Right lobe of liver (tissue), 4 donors: ENCODE data around the gene MIAT.

Experiments
- POLR2A ChIP-seq: fragments of 450-650 bp; IDR thresholded peaks from one replicate; pipeline ENCODE4 v1.6.1; 2017; ENCODE audit warnings: antibody characterized with exemption, mild to moderate bottlenecking
- TF ChIP-seq, protein P1 (sequence below), 4 donors: fragments of 200-600 bp in 3 of 4; fragments of 450-650 bp in 1 of 4; IDR thresholded peaks; one replicate each; pipeline versions ENCODE4 v1.5.1 to v1.8.0; 2016 to 2022; ENCODE audit warnings: antibody characterized with exemption in 4 of 4, mild to moderate bottlenecking in 2 of 4
- donor health status: DM: no; HTN: no; CAD: no.
- donor health status: DM: no; HTN: no; CAD: no.
- donor health status: DM: no; HTN: yes; CAD: no.

DNA sequence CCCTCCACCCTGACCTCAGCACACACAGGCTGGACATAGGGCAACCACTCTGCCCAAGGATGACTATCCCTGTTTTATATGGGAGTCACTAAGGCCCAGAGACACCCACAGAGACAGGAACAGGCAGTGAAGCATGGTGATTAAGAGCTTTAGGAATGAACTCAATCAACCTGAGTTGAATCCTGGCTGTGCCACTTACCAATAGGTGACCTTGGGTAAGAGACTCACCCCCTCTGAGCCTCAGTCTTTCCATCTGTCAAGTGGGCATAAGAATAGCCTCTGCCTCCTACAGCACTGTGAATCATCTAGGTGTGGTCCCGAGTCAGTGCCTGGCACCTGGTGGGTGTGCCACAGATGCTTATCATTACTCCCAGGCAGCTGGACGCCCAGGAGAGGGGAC, 46.4 kb upstream of the MIAT start:
- TF ChIP-seq, protein P1, sequence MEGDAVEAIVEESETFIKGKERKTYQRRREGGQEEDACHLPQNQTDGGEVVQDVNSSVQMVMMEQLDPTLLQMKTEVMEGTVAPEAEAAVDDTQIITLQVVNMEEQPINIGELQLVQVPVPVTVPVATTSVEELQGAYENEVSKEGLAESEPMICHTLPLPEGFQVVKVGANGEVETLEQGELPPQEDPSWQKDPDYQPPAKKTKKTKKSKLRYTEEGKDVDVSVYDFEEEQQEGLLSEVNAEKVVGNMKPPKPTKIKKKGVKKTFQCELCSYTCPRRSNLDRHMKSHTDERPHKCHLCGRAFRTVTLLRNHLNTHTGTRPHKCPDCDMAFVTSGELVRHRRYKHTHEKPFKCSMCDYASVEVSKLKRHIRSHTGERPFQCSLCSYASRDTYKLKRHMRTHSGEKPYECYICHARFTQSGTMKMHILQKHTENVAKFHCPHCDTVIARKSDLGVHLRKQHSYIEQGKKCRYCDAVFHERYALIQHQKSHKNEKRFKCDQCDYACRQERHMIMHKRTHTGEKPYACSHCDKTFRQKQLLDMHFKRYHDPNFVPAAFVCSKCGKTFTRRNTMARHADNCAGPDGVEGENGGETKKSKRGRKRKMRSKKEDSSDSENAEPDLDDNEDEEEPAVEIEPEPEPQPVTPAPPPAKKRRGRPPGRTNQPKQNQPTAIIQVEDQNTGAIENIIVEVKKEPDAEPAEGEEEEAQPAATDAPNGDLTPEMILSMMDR (IDR thresholded peaks at IDR 0.05), result no peak
- no peak for TF ChIP-seq POLR2A
